ENCODE data around the gene DRC3.

DNA sequence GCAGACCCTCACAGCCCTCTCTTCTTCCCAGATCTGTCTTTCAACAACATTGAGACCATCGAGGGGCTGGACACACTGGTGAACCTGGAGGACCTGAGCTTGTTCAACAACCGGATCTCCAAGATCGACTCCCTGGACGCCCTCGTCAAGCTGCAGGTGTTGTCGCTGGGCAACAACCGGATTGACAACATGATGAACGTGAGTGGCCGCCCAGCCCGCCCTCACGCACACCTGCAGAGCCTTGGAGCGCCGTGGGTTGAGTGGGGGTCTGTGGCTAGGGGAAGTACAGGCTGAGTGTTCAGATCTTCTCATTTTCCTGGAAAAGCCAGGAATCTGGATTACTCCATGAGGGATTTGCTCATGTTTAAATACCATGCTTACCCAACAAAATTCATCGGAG lies 15.2 kb downstream of the DRC3 start:
- TF ChIP-seq CTCF (conservative IDR thresholded peaks at IDR 0.05; ENCODE audit: low read depth, low read length) (no peak), EZH2 (IDR thresholded peaks at IDR 0.05; ENCODE audit: borderline replicate concordance, low read depth, low read length, poor library complexity, severe bottlenecking) (no peak)
